ENCODE measurements around the gene ARID5B. TPM values are rescaled to one million over a fixed set of nuclear protein-coding genes. Genes with fewer than 3 reads are reported as not detected.

Gene ARID5B
- total and polyA plus RNA-seq, 2 donors (not counting 3 experiments of a cell fraction or from before 2014, with no cell fraction given), result 5.6 to 8.9 TPM

DNA sequence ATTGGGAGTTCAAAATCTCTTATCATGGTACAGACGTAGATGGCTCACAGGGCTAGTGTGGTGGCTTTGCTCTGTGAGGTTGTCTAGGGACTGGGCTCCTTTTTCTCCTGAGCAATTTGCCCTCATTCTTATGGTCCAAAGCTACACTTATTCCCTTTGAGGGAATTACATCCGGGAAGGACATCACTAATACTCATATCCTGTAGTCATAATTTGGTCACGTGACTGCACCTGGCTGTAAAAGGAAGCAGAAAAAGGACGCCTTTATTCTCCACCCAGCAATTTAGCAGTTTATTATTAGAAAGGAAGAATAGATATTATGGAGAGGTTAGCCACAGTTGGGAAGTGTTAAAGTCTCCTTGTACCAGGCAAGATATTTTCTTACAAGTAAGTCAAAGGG, 28.1 kb downstream of the ARID5B start:
- ChIA-PET POLR2A (no interaction called here), CTCF (interaction anchor here (0.9 kb wide), 1 partner anchor 32 kb away, joined by 3 read pairs; no protein-coding TSS in a partner anchor)
- intact Hi-C loops (cut with micrococcal nuclease), result no loop called here
- Histone ChIP-seq H3K9me1 (replicated peaks; ENCODE audit: control insufficient read depth, extremely low read depth, insufficient read depth, low read length) (no peaks in the 10 kb centered on the region), H3K4me2 (ENCODE audit: insufficient read depth, low read length) (no peak overlapping the region), H3K9me3 (replicated peaks; ENCODE audit: control insufficient read depth, insufficient read depth, low read length) (no peaks in the 10 kb centered on the region), H2AFZ (ENCODE audit: low read depth, low read length) (no peak overlapping the region), H4K20me1 (replicated peaks; ENCODE audit: control insufficient read depth, extremely low read depth, insufficient read depth, low read length) (no peaks in the 10 kb centered on the region), H3K4me1 (ENCODE audit: control insufficient read depth, extremely low read depth, insufficient read depth, low read length) (no peaks in the 10 kb centered on the region), H3K79me2 (ENCODE audit: control insufficient read depth, insufficient read depth, low read length) (no peaks in the 10 kb centered on the region), H3K36me3 (ENCODE audit: control insufficient read depth in 2 of 2, extremely low read depth in 1 of 2, insufficient read depth in 2 of 2, low read length in 2 of 2) (no peaks in the 10 kb centered on the region), H3K27ac (ENCODE audit: insufficient read depth, low read depth, low read length) (no peak overlapping the region), H3K4me3 (replicated peaks in 1 of 3; ENCODE audit: insufficient read depth in 1 of 3, low read depth in 1 of 3, low read length in 3 of 3) (no peak overlapping the region), H3K27me3 (ENCODE audit: control insufficient read depth in 2 of 2, insufficient read depth in 2 of 2, low read length in 2 of 2) (no peaks in the 10 kb centered on the region), H3K9ac (replicated peaks; ENCODE audit: extremely low read depth, insufficient read depth, low read length) (no peak overlapping the region)
- no TSS peak for BruUV-seq (replicated peaks)
- FAIRE-seq (no peak), DNase-seq (ENCODE audit: low read depth, low spot score) (no peak)
- TF ChIP-seq EZH2 (IDR thresholded peaks at IDR 0.05; ENCODE audit: borderline replicate concordance, low read depth, low read length, severe bottlenecking) (no peak), POLR2A (IDR thresholded peaks at IDR 0.05; ENCODE audit: low read depth, low read length) (no peak), JUN (IDR thresholded peaks at IDR 0.05; ENCODE audit: borderline replicate concordance, insufficient read depth, insufficient read length, low read depth) (no peak), MYC (IDR thresholded peaks at IDR 0.05; ENCODE audit: low read depth, low read length) (no peak), POLR2AphosphoS5 (IDR thresholded peaks at IDR 0.05; ENCODE audit: insufficient read depth, low read depth, low read length) (no peak), FOS (IDR thresholded peaks at IDR 0.05; ENCODE audit: borderline replicate concordance, insufficient read depth, low read length) (no peak), GATA2 (IDR thresholded peaks at IDR 0.05; ENCODE audit: insufficient read depth, insufficient read length, low read depth, low read length) (no peak), MAX (IDR thresholded peaks at IDR 0.05; ENCODE audit: insufficient read depth, insufficient read length) (no peak)
- TF ChIP-seq, protein P1, sequence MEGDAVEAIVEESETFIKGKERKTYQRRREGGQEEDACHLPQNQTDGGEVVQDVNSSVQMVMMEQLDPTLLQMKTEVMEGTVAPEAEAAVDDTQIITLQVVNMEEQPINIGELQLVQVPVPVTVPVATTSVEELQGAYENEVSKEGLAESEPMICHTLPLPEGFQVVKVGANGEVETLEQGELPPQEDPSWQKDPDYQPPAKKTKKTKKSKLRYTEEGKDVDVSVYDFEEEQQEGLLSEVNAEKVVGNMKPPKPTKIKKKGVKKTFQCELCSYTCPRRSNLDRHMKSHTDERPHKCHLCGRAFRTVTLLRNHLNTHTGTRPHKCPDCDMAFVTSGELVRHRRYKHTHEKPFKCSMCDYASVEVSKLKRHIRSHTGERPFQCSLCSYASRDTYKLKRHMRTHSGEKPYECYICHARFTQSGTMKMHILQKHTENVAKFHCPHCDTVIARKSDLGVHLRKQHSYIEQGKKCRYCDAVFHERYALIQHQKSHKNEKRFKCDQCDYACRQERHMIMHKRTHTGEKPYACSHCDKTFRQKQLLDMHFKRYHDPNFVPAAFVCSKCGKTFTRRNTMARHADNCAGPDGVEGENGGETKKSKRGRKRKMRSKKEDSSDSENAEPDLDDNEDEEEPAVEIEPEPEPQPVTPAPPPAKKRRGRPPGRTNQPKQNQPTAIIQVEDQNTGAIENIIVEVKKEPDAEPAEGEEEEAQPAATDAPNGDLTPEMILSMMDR (IDR thresholded peaks at IDR 0.05; ENCODE audit: extremely low read depth in 1 of 2, insufficient read depth in 1 of 2, low read depth in 1 of 2, low read length in 2 of 2), result no peak
- dilution Hi-C loops (cut with MboI; ENCODE audit: extremely low pct_ligation_motif_present, low sequenced_read_pairs), result no loop called here

Data from endothelial cell of umbilical vein (primary cell).